H1 (cell line): ENCODE measurements around the gene SARS2. TPM values are rescaled to one million over a fixed set of nuclear protein-coding genes. Genes with fewer than 3 reads are reported as not detected.

Source experiments
- SRF ChIP-seq: IDR thresholded peaks from 2 replicates; pipeline ENCODE4 v1.6.1; 2011; ENCODE audit warnings: mild to moderate bottlenecking, low read depth, low read length, moderate library complexity
- polyA plus RNA-seq, 7 experiments: library from polyadenylated mRNA; depleted of rRNA in 3 of 7; stranded (reverse) in 5 of 7; unstranded in 2 of 7; fragments of >200 nt in 5 of 7; fragments of 200-250 nt in 2 of 7; gene quantifications; 1 replicate in 5 of 7; 2 replicates in 1 of 7; 4 replicates in 1 of 7; pipeline versions ENCODE4 v1.2.1 to v1.2.3, GENCODE V29; 2011 to 2013; ENCODE audit warnings: missing spikeins in 2 of 7, mixed read lengths in 2 of 7
- total RNA-seq: library from RNA; stranded (reverse); fragmentation: NEBNext Ultra II Directional; extraction: Animal tissue kit (Norgen Biotek cat#: 25700); gene quantifications from 2 replicates; pipeline ENCODE4 v1.2.1, GENCODE V29; 2021

The SARS2 gene
- total and polyA plus RNA-seq, 2 of the 8 experiments (the other 6 are each of a cell fraction or from before 2014, with no cell fraction given), result 68.0 to 102 TPM

DNA sequence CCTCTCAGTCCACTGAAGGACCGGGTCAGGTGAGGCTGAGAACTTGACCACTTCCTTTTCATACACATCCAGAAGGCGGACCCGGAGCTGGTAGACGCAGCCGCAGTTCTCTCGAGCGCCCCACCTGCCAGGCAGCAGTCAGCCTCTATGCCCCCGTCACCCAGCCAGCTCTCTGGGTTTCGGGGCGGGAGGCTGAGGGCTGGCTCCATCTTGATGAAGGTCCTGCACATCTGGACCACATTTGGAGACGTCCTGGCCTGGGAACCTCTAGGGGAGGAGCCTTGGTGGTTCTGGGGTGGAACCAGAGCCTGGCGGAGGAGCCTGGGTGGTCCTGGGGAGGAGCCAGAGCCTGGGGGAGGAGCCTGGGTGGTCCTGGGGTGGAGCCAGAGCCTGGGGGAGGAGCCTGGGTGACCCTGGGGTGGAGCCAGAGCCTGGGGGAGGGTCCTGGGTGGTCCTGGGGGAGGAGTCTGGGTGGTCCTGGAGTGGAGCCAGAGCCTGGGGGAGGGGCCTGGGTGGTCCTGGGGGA lies 14.5 kb upstream of the SARS2 start (continued):
- no peak for TF ChIP-seq SRF
